Osteocyte (in vitro differentiated cells): ENCODE data around the gene CDH13. TPM values are rescaled to one million over a fixed set of nuclear protein-coding genes. Genes with fewer than 3 reads are reported as not detected.

Experiments
- DNase-seq: peaks from one replicate; pipeline ENCODE4 v3.0.0; 2021; ENCODE audit warnings: mixed read lengths; ENCODE audit not compliant: unreplicated experiment; ENCODE audit errors: extremely low spot score
- H3K27ac Mint-ChIP-seq: one replicate; pipeline ENCODE4 v1.8.0; 2021; ENCODE audit warnings: mild to moderate bottlenecking, mixed read lengths; ENCODE audit not compliant: unreplicated experiment
- H3K27me3 Mint-ChIP-seq: one replicate; pipeline ENCODE4 v1.8.0; 2021; ENCODE audit warnings: mixed read lengths; ENCODE audit not compliant: unreplicated experiment
- H3K36me3 Mint-ChIP-seq: one replicate; pipeline ENCODE4 v1.8.0; 2021; ENCODE audit warnings: mixed read lengths; ENCODE audit not compliant: unreplicated experiment
- H3K4me1 Mint-ChIP-seq: one replicate; pipeline ENCODE4 v1.8.0; 2021; ENCODE audit warnings: mixed read lengths; ENCODE audit not compliant: unreplicated experiment
- H3K4me3 Mint-ChIP-seq: one replicate; pipeline ENCODE4 v1.8.0; 2021; ENCODE audit warnings: mild to moderate bottlenecking, moderate library complexity, mixed read lengths; ENCODE audit not compliant: unreplicated experiment
- H3K9me3 Mint-ChIP-seq: one replicate; pipeline ENCODE4 v1.8.0; 2021; ENCODE audit warnings: mixed read lengths; ENCODE audit not compliant: unreplicated experiment
- CTCF ChIP-seq: fragments of 200-600 bp; sonication (generic); IDR thresholded peaks from 2 replicates; pipeline ENCODE4 v1.5.0; 2021; ENCODE audit warnings: antibody characterized with exemption, mild to moderate bottlenecking, moderate library complexity
- total RNA-seq: library from RNA; stranded (reverse); gene quantifications from 2 replicates; pipeline ENCODE4 v1.2.1, GENCODE V29; 2021

CDH13 gene
- total RNA-seq, 1 donor from 2014 or later, result 27.0 TPM

GRCh38 chr16:83808573-83809014 lies 1181.8 kb downstream of the CDH13 start:
- Mint-ChIP-seq H3K4me1 (peaks cover 27% of the 10 kb centered on the region), H3K27ac (peak overlapping the region; percentile 87), H3K36me3 (peaks cover 32% of the 10 kb centered on the region)

GRCh38 chr16:83809092-83809491 lies 1182.3 kb downstream of the CDH13 start:
- Mint-ChIP-seq H3K4me1 (peaks cover 32% of the 10 kb centered on the region), H3K9me3 (no peaks in the 10 kb centered on the region), H3K27me3 (peaks cover 4% of the 10 kb centered on the region), H3K4me3 (peak overlapping the region; percentile 98), H3K27ac (peak overlapping the region; percentile 87), H3K36me3 (peaks cover 32% of the 10 kb centered on the region)
- no peak for TF ChIP-seq CTCF
- DNase-seq, result no peak

More at GRCh38 chr16:83808573-83809014, 1181.8 kb downstream of the CDH13 start:
- no peaks in the 10 kb centered on the region for H3K9me3 Mint-ChIP-seq
- no peak for DNase-seq
- H3K4me3 Mint-ChIP-seq, result peak overlapping the region; percentile 98
- no peak for TF ChIP-seq CTCF
- peaks cover 7% of the 10 kb centered on the region for H3K27me3 Mint-ChIP-seq

GRCh38 chr16:83810901-83811300 lies 1184.1 kb downstream of the CDH13 start:
- Mint-ChIP-seq H3K27me3 (peaks cover 4% of the 10 kb centered on the region), H3K4me1 (peaks cover 41% of the 10 kb centered on the region), H3K9me3 (no peaks in the 10 kb centered on the region), H3K4me3 (no peak overlapping the region), H3K27ac (no peak overlapping the region), H3K36me3 (peaks cover 32% of the 10 kb centered on the region)
- DNase-seq, result no peak
- no peak for TF ChIP-seq CTCF

- no peaks in the 10 kb centered on the region for H3K9me3 Mint-ChIP-seq
- H3K36me3 Mint-ChIP-seq, result peaks cover 24% of the 10 kb centered on the region
- no peak for DNase-seq
- H3K4me1 Mint-ChIP-seq, result peaks cover 33% of the 10 kb centered on the region
- H3K27ac Mint-ChIP-seq, result peak overlapping the region; percentile 80
- no peak for TF ChIP-seq CTCF
- H3K4me3 Mint-ChIP-seq, result no peak overlapping the region
- H3K27me3 Mint-ChIP-seq, result peaks cover 10% of the 10 kb centered on the region
Observed at GRCh38 chr16:83813823-83814658, 1187.3 kb downstream of the CDH13 start.

- Mint-ChIP-seq H3K9me3 (no peaks in the 10 kb centered on the region), H3K4me3 (no peak overlapping the region), H3K27ac (peak overlapping the region; percentile 80), H3K4me1 (peaks cover 31% of the 10 kb centered on the region), H3K27me3 (peaks cover 10% of the 10 kb centered on the region), H3K36me3 (peaks cover 22% of the 10 kb centered on the region)
- peak; percentile 38 for DNase-seq
- TF ChIP-seq CTCF, result no peak
Observed at GRCh38 chr16:83814659-83814985, 1187.9 kb downstream of the CDH13 start.
